WTC11 (cell line): ENCODE measurements around the gene EGR1. TPM values are rescaled to one million over a fixed set of nuclear protein-coding genes. Genes with fewer than 3 reads are reported as not detected.

ENCODE experiments used
- ATAC-seq: fragments of 200-7000 bp; cut with Tn5 transposase; 2 replicates; pipeline ENCODE4 v1.10.0; 2021; ENCODE audit warnings: mild to moderate bottlenecking, moderate library complexity
- CTCF ChIA-PET: fragments of 300-600 bp; sonication (Branson Sonifier 250); formaldehyde crosslinking; loops from one replicate; lab custom pipeline; 2021; ENCODE audit warnings: antibody characterized with exemption; lab: Charles Lee
- POLR2A ChIA-PET: fragments of 350-600 bp; sonication (Branson Sonifier 250); formaldehyde crosslinking; loops from one replicate; lab custom pipeline; 2021; ENCODE audit warnings: antibody characterized with exemption; lab: Charles Lee
- DNase-seq: peaks from one replicate; pipeline ENCODE4 v3.0.0; 2021; ENCODE audit warnings: low spot score
- H3K27ac Mint-ChIP-seq: 2 replicates; pipeline ENCODE4 v1.8.0; 2021; ENCODE audit warnings: mixed read lengths
- H3K27me3 Mint-ChIP-seq: 2 replicates; pipeline ENCODE4 v1.8.0; 2021; ENCODE audit warnings: low read depth, mild to moderate bottlenecking, moderate library complexity, mixed read lengths
- H3K36me3 Mint-ChIP-seq: 2 replicates; pipeline ENCODE4 v1.8.0; 2021; ENCODE audit warnings: mixed read lengths
- H3K4me1 Mint-ChIP-seq: 2 replicates; pipeline ENCODE4 v1.8.0; 2022; ENCODE audit warnings: mixed read lengths
- H3K4me3 Mint-ChIP-seq: 2 replicates; pipeline ENCODE4 v1.8.0; 2021; ENCODE audit warnings: mild to moderate bottlenecking, moderate library complexity, mixed read lengths
- H3K9me3 Mint-ChIP-seq: 2 replicates; pipeline ENCODE4 v1.8.0; 2021; ENCODE audit warnings: mixed read lengths
- ATF1 ChIP-seq: sonication (generic); formaldehyde crosslinking; IDR thresholded peaks from 2 replicates; pipeline ENCODE4 v1.8.1; 2023; ENCODE audit warnings: mild to moderate bottlenecking, moderate library complexity, missing genetic modification reagents
- CREB1 ChIP-seq: sonication (generic); formaldehyde crosslinking; IDR thresholded peaks from 2 replicates; pipeline ENCODE4 v1.8.0; 2023; ENCODE audit warnings: mild to moderate bottlenecking, missing genetic modification reagents
- CREM ChIP-seq: sonication (generic); formaldehyde crosslinking; IDR thresholded peaks from 2 replicates; pipeline ENCODE4 v1.8.1; 2022; ENCODE audit warnings: mild to moderate bottlenecking, missing genetic modification reagents, moderate library complexity
- EMX1 ChIP-seq: fragments of 250-450 bp; sonication (Bioruptor Pico); IDR thresholded peaks from 2 replicates; pipeline ENCODE4 v1.8.0; 2021; ENCODE audit warnings: mild to moderate bottlenecking
- FOXK1 ChIP-seq: sonication (generic); formaldehyde crosslinking; IDR thresholded peaks from 2 replicates; pipeline ENCODE4 v1.8.0; 2022; ENCODE audit warnings: mild to moderate bottlenecking, moderate library complexity, missing genetic modification reagents
- TEAD1 ChIP-seq: sonication (generic); formaldehyde crosslinking; IDR thresholded peaks from 2 replicates; pipeline ENCODE4 v1.8.0; 2022; ENCODE audit warnings: mild to moderate bottlenecking, missing genetic modification reagents
- ZNF396 ChIP-seq: fragments of 250-450 bp; sonication (Bioruptor Pico); IDR thresholded peaks from 2 replicates; pipeline ENCODE4 v1.8.0; 2021; ENCODE audit warnings: mild to moderate bottlenecking, moderate library complexity, borderline replicate concordance
- total RNA-seq: library from RNA; stranded (reverse); gene quantifications from 3 replicates; pipeline ENCODE4 v1.2.3, GENCODE V29; 2021
- TF ChIP-seq, protein P1 (sequence below): fragments of 250-450 bp; sonication (Bioruptor Pico); IDR thresholded peaks from 2 replicates; pipeline ENCODE4 v1.9.0; 2021; ENCODE audit warnings: mild to moderate bottlenecking
- TF ChIP-seq, protein P2 (sequence below): sonication (generic); formaldehyde crosslinking; IDR thresholded peaks from 2 replicates; pipeline ENCODE4 v1.8.0; 2022; ENCODE audit warnings: mild to moderate bottlenecking, missing genetic modification reagents
- TF ChIP-seq, protein P3 (sequence below): sonication (generic); formaldehyde crosslinking; IDR thresholded peaks from 2 replicates; pipeline ENCODE4 v1.8.1; 2022; ENCODE audit warnings: low read depth, missing genetic modification reagents, borderline replicate concordance
- TF ChIP-seq, protein P4 (sequence below): sonication (generic); formaldehyde crosslinking; IDR thresholded peaks from 2 replicates; pipeline ENCODE4 v1.8.1; 2022; ENCODE audit warnings: mild to moderate bottlenecking, moderate library complexity, missing genetic modification reagents
- TF ChIP-seq, protein P5 (sequence below): sonication (generic); formaldehyde crosslinking; IDR thresholded peaks from 2 replicates; pipeline ENCODE4 v1.8.0; 2023; ENCODE audit warnings: missing genetic modification reagents
- TF ChIP-seq, protein P6 (sequence below): sonication (generic); formaldehyde crosslinking; IDR thresholded peaks from 2 replicates; pipeline ENCODE4 v1.8.0; 2023; ENCODE audit warnings: mild to moderate bottlenecking, missing genetic modification reagents
- TF ChIP-seq, protein P7 (sequence below): fragments of 250-450 bp; sonication (Bioruptor Pico); IDR thresholded peaks from 2 replicates; pipeline ENCODE4 v1.9.0; 2021; ENCODE audit warnings: mild to moderate bottlenecking
- TF ChIP-seq, protein P8 (sequence below): sonication (generic); formaldehyde crosslinking; IDR thresholded peaks from 2 replicates; pipeline ENCODE4 v1.8.1; 2022; ENCODE audit warnings: missing genetic modification reagents, borderline replicate concordance
- TF ChIP-seq, protein P9 (sequence below): sonication (generic); formaldehyde crosslinking; conservative IDR thresholded peaks from 2 replicates; pipeline ENCODE4 v1.8.1; 2023; ENCODE audit warnings: mild to moderate bottlenecking, low read depth, missing genetic modification reagents, moderate library complexity

EGR1 gene
- total RNA-seq, 1 experiment from 2014 or later, result 15.7 TPM

DNA sequence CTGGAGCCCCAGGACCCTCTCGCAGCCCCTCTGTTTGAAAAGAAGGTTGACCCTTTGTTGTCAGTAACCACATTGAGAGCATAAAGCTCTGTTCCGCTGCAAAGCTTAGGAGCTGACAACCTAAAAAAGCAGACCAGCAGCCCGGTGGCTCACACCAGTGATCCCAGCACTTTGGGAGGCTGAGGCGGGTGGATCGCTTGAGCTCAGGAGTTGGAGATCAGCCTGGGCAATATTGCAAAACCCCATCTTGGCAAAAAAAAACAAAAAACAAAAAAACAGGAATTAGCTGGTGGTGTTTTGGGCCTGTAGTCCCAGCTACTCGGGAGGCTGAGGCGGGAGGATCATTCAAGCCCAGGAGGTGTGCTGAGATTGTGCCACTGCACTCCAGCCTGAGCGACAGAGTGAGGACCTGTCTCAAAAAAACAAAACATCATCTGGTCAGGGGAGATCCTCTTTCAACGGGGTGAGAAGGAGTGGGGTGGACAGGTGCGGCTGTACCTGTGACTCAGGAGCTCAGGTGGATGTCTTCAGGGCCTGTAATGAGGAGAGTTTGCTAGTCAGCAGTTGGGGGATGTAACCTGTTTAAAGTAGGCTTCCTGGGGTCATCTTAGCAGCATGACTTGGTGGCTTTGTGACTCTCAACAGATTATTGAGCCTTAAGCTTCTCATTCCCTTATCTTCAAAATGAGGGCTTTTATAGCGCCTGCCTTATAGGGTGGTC lies 27.1 kb upstream of the EGR1 start:
- H3K4me1 Mint-ChIP-seq, result peaks cover 19% of the 10 kb centered on the region
- DNase-seq, result no peak
- peaks cover 24% of the 10 kb centered on the region for H3K36me3 Mint-ChIP-seq
- H3K27me3 Mint-ChIP-seq, result no peaks in the 10 kb centered on the region
- CTCF ChIA-PET, result interaction anchor here (1.0 to 4.3 kb wide), 6 partner anchors 11 to 155 kb away, joined by 3 to 32 read pairs (median 17); partner anchors contain the start of gene KDM3B
- POLR2A ChIA-PET, result no interaction called here
- peak; percentile 4 for ATAC-seq
- peak overlapping the region; percentile 8 for H3K27ac Mint-ChIP-seq
- peak overlapping the region; percentile 81 for H3K4me3 Mint-ChIP-seq
- H3K9me3 Mint-ChIP-seq, result no peaks in the 10 kb centered on the region
- TF ChIP-seq, protein P1, sequence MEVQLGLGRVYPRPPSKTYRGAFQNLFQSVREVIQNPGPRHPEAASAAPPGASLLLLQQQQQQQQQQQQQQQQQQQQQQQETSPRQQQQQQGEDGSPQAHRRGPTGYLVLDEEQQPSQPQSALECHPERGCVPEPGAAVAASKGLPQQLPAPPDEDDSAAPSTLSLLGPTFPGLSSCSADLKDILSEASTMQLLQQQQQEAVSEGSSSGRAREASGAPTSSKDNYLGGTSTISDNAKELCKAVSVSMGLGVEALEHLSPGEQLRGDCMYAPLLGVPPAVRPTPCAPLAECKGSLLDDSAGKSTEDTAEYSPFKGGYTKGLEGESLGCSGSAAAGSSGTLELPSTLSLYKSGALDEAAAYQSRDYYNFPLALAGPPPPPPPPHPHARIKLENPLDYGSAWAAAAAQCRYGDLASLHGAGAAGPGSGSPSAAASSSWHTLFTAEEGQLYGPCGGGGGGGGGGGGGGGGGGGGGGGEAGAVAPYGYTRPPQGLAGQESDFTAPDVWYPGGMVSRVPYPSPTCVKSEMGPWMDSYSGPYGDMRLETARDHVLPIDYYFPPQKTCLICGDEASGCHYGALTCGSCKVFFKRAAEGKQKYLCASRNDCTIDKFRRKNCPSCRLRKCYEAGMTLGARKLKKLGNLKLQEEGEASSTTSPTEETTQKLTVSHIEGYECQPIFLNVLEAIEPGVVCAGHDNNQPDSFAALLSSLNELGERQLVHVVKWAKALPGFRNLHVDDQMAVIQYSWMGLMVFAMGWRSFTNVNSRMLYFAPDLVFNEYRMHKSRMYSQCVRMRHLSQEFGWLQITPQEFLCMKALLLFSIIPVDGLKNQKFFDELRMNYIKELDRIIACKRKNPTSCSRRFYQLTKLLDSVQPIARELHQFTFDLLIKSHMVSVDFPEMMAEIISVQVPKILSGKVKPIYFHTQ (CRISPR knock-in tag), result no peak
- TF ChIP-seq EMX1 (CRISPR knock-in tag), result 0 out of 2 replicates have a peak, but pooled peaks have one; percentile 36

DNA sequence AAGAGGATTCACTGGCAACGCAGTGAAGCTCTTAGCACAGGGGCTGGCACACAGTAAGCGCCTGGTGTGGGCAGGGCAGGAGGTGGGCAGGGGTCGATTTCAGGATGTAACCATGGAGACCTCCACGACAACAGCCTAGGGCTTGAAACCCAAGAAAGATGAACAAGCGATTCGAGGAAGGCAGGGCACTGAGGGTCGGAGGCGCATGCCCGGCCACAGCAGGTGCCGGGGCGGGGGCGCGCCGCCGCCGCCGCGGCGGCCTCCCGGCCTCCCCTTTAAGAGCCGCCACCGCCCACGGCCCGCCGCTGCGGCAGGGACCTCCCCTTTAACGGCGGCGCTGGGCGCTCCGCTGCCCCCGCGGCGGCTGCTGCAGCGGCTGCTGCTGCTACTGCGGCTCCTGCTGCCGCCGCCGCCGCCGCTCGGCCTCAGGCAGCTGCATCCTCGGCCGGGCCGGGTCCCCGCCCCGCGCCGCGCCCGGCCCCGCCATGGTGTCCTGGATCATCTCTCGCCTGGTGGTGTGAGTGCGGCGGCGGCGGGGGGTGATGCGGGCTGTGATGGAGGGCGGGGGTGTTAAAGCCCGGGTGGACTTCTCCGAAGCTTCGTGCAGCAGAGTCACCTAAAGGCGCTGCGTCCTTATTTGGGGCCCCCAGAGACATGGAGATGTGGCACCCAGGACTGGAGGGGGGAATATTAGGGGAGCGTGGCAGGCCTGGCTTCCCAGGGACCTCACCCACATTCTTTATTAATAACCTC lies 26.4 kb upstream of the EGR1 start, which contains the start of gene REEP2:
TSS of gene REEP2 (plus strand) at position 334 of the 753 bp plus-strand sequence. CDS start at position 486, 152 bp downstream.
- CTCF ChIA-PET, result interaction anchor here (1.3 to 4.3 kb wide), 5 partner anchors 11 to 86 kb away, joined by 5 to 32 read pairs (median 27); partner anchors contain the start of gene KDM3B
- Mint-ChIP-seq H3K4me1 (peaks cover 19% of the 10 kb centered on the region), H3K9me3 (no peaks in the 10 kb centered on the region)
- no peak for TF ChIP-seq ZNF396
- TF ChIP-seq, protein P2, sequence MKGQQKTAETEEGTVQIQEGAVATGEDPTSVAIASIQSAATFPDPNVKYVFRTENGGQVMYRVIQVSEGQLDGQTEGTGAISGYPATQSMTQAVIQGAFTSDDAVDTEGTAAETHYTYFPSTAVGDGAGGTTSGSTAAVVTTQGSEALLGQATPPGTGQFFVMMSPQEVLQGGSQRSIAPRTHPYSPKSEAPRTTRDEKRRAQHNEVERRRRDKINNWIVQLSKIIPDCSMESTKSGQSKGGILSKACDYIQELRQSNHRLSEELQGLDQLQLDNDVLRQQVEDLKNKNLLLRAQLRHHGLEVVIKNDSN (CRISPR knock-in tag), result no peak
- TF ChIP-seq, protein P3, sequence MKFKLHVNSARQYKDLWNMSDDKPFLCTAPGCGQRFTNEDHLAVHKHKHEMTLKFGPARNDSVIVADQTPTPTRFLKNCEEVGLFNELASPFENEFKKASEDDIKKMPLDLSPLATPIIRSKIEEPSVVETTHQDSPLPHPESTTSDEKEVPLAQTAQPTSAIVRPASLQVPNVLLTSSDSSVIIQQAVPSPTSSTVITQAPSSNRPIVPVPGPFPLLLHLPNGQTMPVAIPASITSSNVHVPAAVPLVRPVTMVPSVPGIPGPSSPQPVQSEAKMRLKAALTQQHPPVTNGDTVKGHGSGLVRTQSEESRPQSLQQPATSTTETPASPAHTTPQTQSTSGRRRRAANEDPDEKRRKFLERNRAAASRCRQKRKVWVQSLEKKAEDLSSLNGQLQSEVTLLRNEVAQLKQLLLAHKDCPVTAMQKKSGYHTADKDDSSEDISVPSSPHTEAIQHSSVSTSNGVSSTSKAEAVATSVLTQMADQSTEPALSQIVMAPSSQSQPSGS (CRISPR knock-in tag), result no peak
- TF ChIP-seq, protein P4, sequence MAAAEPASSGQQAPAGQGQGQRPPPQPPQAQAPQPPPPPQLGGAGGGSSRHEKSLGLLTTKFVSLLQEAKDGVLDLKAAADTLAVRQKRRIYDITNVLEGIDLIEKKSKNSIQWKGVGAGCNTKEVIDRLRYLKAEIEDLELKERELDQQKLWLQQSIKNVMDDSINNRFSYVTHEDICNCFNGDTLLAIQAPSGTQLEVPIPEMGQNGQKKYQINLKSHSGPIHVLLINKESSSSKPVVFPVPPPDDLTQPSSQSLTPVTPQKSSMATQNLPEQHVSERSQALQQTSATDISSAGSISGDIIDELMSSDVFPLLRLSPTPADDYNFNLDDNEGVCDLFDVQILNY (CRISPR knock-in tag), result no peak
- TF ChIP-seq CREM, result 0 out of 2 replicates have a peak, but pooled peaks have one; percentile 38
- TF ChIP-seq, protein P5, sequence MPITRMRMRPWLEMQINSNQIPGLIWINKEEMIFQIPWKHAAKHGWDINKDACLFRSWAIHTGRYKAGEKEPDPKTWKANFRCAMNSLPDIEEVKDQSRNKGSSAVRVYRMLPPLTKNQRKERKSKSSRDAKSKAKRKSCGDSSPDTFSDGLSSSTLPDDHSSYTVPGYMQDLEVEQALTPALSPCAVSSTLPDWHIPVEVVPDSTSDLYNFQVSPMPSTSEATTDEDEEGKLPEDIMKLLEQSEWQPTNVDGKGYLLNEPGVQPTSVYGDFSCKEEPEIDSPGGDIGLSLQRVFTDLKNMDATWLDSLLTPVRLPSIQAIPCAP (CRISPR knock-in tag), result no peak
- TF ChIP-seq, protein P6, sequence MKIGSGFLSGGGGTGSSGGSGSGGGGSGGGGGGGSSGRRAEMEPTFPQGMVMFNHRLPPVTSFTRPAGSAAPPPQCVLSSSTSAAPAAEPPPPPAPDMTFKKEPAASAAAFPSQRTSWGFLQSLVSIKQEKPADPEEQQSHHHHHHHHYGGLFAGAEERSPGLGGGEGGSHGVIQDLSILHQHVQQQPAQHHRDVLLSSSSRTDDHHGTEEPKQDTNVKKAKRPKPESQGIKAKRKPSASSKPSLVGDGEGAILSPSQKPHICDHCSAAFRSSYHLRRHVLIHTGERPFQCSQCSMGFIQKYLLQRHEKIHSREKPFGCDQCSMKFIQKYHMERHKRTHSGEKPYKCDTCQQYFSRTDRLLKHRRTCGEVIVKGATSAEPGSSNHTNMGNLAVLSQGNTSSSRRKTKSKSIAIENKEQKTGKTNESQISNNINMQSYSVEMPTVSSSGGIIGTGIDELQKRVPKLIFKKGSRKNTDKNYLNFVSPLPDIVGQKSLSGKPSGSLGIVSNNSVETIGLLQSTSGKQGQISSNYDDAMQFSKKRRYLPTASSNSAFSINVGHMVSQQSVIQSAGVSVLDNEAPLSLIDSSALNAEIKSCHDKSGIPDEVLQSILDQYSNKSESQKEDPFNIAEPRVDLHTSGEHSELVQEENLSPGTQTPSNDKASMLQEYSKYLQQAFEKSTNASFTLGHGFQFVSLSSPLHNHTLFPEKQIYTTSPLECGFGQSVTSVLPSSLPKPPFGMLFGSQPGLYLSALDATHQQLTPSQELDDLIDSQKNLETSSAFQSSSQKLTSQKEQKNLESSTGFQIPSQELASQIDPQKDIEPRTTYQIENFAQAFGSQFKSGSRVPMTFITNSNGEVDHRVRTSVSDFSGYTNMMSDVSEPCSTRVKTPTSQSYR (CRISPR knock-in tag), result no peak
- TF ChIP-seq, protein P7, sequence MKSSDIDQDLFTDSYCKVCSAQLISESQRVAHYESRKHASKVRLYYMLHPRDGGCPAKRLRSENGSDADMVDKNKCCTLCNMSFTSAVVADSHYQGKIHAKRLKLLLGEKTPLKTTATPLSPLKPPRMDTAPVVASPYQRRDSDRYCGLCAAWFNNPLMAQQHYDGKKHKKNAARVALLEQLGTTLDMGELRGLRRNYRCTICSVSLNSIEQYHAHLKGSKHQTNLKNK (CRISPR knock-in tag), result peak; percentile 61; the same call in 1 of the 2 replicates
- TF ChIP-seq ATF1 (CRISPR knock-in tag), result no peak
- TF ChIP-seq TEAD1 (CRISPR knock-in tag), result no peak
- TF ChIP-seq, protein P8, sequence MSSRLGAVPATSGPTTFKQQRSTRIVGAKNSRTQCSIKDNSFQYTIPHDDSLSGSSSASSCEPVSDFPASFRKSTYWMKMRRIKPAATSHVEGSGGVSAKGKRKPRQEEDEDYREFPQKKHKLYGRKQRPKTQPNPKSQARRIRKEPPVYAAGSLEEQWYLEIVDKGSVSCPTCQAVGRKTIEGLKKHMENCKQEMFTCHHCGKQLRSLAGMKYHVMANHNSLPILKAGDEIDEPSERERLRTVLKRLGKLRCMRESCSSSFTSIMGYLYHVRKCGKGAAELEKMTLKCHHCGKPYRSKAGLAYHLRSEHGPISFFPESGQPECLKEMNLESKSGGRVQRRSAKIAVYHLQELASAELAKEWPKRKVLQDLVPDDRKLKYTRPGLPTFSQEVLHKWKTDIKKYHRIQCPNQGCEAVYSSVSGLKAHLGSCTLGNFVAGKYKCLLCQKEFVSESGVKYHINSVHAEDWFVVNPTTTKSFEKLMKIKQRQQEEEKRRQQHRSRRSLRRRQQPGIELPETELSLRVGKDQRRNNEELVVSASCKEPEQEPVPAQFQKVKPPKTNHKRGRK (CRISPR knock-in tag), result no peak
- no peak for TF ChIP-seq FOXK1 (CRISPR knock-in tag)
- TF ChIP-seq, protein P9, sequence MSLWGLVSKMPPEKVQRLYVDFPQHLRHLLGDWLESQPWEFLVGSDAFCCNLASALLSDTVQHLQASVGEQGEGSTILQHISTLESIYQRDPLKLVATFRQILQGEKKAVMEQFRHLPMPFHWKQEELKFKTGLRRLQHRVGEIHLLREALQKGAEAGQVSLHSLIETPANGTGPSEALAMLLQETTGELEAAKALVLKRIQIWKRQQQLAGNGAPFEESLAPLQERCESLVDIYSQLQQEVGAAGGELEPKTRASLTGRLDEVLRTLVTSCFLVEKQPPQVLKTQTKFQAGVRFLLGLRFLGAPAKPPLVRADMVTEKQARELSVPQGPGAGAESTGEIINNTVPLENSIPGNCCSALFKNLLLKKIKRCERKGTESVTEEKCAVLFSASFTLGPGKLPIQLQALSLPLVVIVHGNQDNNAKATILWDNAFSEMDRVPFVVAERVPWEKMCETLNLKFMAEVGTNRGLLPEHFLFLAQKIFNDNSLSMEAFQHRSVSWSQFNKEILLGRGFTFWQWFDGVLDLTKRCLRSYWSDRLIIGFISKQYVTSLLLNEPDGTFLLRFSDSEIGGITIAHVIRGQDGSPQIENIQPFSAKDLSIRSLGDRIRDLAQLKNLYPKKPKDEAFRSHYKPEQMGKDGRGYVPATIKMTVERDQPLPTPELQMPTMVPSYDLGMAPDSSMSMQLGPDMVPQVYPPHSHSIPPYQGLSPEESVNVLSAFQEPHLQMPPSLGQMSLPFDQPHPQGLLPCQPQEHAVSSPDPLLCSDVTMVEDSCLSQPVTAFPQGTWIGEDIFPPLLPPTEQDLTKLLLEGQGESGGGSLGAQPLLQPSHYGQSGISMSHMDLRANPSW, result no peak
- TF ChIP-seq CREB1 (CRISPR knock-in tag), result no peak

More for the DNA sequence above, 26.4 kb upstream of the EGR1 start, which contains the start of gene REEP2:
- Mint-ChIP-seq H3K4me3 (peak within 1 kb of the TSS; percentile 85), H3K27ac (peak within 1 kb of the TSS; percentile 8), H3K36me3 (peaks cover 24% of the 10 kb centered on the region), H3K27me3 (no peaks in the 10 kb centered on the region)
- peak; percentile 74 for DNase-seq
- POLR2A ChIA-PET, result interaction anchor here (0.6 kb wide), 1 partner anchor 130 kb away, joined by 5 read pairs; no protein-coding TSS in a partner anchor
- ATAC-seq, result peak; percentile 72
